Dermis blood vessel endothelial cell (primary cell): ENCODE data around the gene WDR27. TPM values are rescaled to one million over a fixed set of nuclear protein-coding genes. Genes with fewer than 3 reads are reported as not detected.
A peak's percentile ranks its signal among the peaks of the same experiment; 100 is the strongest.

ENCODE experiments used
- DNase-seq: peaks from one replicate; pipeline ENCODE4 v3.0.0; 2010
- total RNA-seq: library from RNA; depleted of rRNA; stranded (reverse); fragments of >200 nt; gene quantifications from 2 replicates; pipeline ENCODE4 v1.2.3, GENCODE V29; 2014

The WDR27 gene
- total RNA-seq, 1 donor from 2014 or later = 39.5 TPM

DNA sequence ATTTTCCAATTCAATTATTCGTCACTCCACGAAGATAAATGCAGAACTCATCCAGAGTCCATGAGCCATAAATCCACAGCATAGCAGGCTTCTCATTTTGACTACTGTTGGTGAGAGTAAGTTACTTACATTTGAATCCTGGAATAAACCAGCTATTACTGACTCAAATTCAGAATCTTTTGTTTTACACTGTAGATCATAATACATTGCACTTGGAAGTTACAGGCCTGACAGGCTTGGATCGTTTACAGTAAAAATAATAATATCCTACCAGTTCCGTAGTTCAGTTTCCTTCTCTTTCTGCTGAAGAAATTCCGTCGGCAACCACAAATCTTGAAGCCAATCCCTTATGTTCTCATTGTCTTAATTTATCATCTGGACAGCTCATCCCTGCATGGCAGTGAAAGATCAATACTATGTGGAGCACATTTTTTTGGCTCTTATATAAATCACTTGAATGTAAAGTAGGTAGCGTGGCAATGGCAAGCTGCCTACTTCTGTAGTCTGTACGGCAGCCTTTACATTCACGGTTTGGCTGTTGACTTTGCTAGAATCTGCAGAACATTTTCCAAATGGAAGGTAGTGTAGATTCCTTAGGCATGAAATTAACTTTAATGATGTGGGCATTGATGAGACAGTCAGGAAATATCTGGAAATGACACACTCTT is 142.9 kb downstream of the WDR27 start:
- no peak for DNase-seq

DNA sequence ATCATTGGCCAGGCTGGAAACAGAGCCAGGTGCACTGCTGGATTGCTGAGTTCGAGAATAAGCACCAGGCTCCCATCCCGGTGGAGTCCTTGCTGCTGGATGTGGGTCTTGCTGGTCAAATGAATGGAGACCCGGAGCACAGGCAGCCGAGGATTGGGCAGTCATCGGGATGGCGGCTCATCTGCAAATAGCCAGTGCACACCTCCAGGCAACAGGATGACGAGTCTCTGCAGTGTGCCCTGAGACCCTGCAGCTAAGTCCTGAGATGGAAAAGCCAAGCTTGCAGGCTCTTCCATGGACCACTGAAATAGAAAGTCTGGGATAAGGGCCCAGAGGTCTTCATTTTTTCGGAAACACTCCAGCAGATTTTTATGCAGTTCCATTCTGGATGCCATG is 143.5 kb downstream of the WDR27 start:
- no peak for DNase-seq

DNA sequence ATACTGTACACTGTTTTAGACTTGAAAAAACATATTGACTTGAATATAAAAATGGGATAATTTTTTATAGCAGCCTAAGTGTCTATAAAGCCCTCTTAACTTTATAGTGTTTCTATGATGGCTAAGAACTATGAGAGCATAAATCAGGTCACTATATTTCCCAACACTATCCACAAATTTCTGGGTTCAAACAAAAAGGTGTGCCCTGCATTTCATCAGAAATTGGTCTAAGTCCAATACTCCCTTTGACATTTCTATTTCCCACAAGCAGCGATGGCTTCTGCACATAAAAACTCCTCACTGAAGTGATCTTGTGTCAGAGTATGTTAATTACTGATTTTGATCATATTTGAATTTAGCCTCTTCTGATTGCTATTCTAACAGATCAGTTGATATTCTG is 143.9 kb downstream of the WDR27 start:
- DNase-seq = no peak

DNA sequence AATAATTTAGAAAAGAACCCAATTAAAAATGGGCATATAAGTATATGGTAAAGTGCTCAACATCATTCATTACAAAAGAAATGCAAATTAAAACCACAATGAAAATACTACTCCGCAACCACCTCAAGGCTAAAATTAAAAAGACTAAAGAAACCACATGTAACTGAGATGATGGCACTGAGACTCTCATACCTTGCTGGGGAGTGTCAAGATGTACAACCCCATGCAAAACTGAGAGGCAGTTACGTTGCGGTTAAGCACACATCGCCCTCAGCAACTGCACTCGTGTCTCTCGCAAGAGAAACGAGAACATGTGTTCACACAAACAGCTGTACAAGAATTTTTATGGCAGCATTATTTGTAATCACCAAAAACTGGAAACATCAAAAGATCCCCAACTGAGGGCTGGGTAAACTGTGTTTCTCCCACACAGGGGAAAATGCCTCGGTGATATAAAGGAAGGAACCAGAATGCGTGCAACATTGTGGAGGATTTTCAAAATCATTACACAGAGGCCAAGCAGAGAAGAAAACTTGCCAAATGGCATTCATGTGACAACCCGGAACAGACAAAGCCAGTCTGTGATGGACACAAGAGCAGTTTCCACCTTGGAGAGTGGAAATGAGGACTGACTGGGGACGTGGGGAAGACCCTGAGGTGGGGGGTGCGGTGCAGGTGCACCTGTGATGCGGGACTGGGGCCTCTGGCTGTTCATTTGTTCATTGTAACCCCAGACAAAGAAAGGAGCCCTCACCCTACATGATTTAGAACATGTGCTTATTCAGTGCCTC is 144.9 kb downstream of the WDR27 start:
- DNase-seq = no peak

DNA sequence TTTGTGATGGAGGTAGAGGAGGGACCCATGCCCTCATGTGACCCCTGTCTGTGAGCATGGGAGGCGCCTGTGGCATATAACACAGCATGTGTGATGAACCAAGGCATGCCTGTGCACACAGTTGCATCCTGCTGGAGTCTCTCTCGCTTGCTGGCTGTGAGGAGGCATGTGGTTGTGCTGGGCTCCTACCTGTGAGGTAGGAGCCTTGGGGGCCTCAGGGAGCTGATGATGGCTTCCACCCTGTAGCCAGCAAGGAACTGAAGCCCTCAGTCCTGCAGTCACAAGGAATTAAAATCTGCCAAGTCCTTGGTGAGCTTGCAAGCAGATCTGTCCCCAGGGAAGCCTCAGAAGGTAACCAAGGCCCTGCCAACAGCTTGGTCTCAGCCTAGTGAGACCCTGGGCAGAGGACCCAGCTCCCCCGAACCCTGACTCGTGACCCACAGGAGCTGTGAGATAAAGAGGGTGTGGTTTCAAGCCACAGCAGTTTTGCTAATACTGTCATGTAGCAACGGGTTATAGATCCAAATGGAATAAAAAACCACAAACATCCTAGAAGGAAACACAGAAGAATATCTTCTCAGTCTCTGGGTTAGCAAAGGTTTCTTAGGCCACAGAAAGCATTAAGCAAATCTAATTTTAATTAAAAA is 145.7 kb downstream of the WDR27 start:
- no peak for DNase-seq

DNA sequence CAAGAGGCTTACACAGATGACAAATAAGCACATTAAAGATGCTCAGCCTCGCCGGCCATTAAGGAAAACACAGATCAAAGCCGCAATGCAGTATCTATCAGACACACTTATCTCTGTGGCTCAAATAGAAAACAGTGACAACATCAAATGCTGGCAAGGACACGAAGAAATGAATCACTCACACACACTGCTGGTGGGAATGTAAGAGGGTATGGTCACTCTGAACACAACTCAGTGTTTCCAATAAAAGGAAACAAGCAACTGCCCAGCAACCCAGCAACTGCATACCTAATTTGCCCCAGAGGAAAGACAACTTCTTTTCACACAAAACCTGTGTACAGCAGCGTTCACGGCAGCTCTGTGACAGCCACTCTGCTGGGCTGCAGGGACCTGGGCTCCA is 155.8 kb downstream of the WDR27 start:
- no peak for DNase-seq

DNA sequence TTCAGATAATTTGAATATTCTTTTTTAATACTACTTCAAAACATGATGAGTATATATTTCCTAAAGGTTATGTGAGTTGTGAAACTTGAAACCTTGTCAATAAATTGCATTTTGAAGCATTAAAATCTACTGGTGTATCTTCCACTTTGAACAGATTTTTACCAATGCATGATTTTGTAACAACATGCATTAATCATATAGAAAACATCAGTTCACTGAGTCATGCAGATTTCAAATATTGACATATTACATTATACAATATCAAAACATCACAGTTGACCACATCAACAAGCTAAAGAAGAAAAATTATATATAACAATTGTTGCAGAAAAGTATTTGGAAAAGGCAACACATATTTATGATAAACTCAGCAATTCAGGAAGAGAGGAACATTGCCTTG is 158.1 kb downstream of the WDR27 start:
- DNase-seq = no peak

DNA sequence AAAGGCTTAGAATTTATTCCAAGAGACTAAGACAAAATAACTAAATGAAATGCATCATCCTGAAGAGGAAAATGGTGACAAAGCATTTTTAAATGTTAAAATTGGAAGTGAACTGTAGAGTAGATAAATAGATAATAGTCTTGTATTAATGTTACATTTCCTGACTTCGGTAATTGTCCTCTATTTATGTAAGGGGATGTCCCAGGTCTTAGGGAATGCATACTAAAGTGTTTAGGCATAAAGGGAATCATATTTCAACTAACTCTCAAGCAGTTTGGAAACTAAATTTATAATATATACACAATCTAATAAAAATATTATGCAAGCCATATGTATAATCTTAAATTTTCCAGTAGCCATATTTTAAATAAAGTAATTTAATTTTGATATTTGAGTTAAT is 159.3 kb downstream of the WDR27 start:
- no peak for DNase-seq

DNA sequence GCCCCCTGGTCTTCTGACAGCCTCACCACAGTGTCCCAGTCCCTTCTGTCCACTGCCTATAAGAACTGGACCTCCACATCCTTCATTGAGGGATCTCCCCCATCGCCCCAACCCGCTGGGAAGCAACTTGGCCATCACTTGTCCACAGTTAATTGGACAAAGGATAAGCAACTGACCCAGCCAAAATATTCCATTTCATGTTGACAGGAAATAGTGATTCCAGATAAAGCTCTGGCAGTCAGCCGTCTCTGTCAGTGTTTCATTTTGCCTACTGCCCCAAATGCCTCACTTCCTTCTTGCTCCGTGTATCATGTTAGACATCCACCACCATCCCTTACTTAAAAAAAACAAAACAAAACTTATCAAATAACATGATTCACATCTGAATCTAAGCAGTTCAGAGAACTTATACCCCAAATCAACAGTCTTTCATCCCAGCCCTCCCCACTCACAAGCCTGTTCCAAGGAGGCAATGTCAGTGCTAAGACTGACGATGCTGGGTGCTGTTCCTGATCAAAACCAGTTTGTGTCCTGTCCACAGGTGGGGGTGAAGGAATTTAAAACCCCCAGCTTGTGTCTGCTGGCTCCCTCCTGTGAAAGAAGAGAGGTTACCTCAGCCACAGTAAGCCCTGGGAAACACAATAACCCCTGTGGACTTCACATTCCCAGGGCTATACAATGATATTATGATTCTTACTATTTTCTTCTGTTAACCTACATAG is 162.5 kb downstream of the WDR27 start:
- peak; percentile 57 for DNase-seq

DNA sequence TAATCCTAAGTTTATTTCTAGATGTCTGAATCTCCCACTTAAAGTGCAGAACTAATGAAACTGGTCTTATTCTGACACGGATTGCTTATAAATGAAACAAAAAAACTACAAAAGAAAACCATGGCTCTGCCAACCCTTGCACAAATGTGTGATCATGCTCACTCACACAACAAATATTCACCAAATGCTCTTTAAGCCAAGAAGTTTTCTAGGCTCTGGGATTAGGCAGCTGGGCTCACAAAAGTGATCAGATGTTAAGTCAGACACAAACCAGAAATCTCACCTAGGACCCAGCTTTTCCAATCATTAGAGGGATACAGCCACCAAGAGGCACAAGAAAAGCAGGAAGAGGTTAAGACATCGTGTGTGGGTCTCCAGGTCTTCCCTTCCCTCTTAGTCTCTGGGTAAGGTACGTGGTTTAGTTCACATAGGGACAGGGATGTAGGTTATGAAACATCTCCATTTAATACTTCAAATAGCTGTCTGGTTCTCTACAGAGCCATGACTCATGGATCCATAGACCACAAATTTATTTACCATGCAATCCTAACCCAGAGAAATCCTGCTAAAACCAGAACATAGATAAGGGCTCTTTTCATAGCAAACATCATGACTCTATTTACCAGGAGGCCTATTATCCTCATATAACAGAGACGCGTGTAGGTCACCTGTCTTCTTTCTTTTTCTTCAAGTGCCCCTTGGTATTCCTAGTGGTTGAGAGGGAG is 165.2 kb downstream of the WDR27 start:
- no peak for DNase-seq

DNA sequence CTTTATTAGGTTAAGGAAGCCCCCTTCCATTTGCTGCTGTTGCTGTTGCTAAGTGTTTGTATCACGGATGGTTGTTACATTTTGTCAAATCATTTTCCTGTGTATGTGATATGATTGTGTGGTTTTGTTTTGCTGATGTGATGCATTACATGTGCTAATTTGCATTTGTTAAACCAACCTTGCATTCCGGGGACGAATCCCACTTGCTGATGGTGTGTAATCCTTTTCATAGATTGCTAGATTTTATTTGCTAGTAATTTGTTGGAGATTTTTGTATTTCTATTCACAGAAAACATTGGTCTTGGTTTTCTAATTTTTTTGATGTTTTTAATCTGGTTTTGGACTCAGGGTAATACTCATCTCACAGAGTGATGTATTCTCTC is 167.8 kb downstream of the WDR27 start:
- no peak for DNase-seq

DNA sequence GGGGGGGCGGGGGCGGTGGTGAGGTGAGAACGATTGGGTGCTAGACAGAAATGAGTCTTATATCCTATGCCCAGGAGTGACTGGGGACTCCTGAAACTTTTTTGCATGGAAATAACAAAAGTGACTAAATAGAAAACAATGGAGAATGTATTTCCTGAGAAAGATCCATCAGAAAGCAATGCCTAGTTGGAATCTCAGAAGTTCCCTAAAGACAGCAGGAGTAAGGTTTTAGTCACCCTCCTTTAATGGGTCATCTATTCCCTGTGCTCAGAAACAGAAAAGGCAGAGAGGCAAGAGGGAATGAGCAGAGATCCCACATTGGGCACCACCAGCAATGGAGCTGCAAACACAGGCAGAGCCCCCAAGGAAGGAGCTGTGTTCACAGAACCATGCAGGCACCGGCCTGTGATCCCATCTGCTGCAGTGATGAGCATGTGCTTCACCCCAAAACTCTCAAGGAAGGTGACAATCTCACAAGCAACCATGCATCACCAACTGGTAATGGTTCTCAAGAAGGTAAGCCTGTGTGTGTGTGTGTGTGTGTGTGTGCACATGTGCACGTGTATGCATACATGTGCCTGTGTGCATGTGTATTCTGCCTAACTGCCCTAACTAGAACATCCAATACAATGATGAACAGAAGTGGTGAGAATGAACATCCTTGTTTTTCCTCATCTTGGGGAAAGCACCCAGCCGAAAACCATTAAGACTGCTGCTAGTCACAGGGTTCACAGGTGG is 168.4 kb downstream of the WDR27 start:
- no peak for DNase-seq

DNA sequence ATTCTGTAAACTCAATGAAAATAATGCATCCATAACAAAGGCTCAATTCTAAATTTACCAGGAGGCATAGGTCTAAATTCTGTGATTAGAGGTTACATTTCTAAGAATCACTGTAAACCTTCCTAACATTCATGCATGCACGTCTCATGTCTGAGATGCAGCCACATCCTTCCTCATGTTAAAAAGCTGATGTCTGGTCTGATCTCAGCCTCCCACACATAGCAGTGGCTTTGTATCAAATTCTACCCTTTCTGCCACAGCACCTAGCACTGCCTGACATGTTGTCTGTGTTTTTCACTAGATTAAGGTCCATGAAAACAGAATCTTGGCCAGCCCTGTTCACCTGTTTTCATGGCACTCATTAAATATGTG is 171.1 kb downstream of the WDR27 start:
- no peak for DNase-seq

DNA sequence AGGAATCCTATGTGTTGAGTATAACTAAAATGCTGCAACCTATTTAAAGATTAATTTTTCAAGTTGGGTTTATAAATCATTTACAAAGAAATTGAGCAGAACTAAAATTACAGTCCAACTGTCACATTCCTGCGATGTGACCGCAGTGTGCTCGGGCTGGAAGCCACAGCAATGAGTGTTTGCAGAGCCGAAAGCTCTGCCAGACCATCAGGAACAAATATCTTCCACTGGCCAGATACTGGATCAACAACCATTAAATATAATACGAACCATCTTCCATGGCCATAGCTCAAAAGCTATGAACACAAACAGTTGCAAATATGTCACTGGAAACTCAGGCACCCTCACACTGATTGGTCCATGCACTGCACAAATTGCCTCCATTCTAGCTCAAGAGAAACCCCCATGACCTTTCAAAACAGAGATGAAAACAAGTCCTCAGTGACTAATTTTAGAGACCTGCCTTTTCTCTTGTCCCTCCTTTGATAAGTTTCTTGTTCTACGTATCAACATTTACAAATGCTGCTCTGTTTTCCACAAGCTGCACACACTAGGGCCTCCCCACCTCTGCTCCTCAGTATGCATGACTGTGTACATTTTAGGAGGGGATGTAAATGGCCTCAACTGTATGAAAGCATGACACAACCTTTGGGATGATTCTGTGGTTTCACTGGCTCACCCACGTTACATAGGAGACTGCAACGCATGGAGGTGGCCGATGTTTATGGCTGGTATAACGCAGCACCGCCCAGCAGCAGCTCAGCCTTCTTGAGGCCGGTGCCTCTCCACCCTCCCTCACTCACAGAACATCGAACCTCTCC is 171.7 kb downstream of the WDR27 start:
- DNase-seq = no peak

DNA sequence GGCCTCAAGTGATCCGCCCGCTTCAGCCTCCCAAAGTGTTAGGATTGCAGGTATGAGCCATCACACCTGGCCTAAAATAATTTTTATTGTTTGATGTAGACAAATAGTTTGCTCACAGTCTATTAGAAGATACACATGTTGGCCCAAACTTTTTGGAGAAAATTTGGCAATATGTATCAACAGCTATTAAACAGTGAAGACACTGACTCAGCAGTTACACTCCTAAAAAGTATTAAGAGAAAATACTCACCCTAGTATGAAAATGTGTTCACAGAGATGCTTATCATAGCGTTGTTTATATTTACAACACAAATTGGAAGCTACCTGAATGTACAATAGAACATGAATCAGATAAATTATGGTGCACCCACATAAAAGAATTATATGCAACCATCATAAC is 173.1 kb downstream of the WDR27 start:
- no peak for DNase-seq

DNA sequence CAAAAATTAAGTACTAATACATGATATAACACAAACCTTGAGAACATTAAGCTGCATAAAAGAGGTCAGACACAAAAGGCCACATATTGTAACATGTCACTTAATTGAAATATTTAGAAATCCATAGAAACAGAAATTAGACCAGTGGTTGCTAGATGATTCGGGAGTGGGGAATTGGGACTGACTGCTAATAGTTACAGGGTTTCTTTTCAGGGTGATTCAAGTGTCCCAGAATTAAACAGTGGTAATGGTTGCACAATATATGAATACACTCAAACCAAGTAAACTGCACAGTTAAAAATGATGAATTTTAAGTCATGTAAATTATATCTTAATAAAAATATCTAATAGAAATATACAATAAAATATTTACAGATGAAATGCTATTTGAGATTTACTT is 174.5 kb downstream of the WDR27 start:
- no peak for DNase-seq

DNA sequence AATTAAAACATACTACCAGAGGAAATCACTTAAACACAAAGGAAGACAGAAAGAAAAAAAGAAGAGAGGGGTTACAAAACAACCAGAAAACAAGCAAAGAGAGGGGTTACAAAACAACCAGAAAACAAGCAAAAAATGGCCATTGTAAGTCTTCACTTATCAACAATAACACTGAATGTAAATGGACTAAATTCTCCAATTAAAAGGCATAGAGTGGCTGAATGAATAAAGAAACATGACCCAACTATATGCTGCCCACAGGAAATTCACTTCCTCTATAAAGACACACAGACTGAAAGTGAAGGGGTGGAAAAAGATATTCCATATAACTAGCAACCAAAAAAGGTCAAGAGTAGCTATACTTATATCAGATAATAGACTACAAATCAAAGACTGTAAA is 180.0 kb downstream of the WDR27 start:
- no peak for DNase-seq

DNA sequence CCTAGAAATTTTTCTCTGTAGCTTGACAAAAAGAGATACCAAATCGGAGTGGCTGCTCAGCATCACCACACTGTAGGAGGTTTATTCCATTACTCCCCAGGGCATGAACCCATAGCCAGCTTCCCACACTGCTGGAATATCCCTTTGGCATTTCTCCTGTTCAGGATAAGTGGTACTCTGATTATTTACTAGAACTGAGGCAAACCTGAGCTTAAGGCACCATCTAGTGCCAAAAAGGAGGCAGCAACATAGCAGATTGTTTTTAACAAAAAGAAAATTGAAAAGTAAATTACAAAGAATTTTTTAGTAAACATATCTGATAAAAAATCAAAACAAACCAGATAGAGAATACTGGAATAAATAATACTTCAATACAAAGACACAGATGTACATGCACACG is 181.7 kb downstream of the WDR27 start:
- DNase-seq = no peak

DNA sequence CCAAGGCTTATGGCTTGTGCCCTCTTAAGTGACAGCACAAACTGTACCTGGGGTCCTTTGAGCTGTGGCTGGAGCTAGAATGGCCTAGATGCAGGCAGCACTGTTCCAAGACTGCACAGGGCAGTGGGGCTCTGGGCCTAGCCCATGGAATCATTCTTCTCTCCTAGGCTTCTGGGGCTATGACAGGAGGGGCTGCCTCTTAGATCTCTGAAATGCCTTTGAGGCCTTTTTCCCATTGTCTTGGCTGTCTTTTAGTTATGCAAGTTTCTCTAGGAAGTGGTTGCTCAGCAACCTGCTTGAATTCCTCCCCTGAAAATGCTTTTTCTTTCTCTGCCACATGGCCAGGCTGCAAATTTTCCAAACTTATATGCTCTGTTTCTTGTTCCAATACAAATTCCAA is 183.4 kb downstream of the WDR27 start:
- DNase-seq = no peak

DNA sequence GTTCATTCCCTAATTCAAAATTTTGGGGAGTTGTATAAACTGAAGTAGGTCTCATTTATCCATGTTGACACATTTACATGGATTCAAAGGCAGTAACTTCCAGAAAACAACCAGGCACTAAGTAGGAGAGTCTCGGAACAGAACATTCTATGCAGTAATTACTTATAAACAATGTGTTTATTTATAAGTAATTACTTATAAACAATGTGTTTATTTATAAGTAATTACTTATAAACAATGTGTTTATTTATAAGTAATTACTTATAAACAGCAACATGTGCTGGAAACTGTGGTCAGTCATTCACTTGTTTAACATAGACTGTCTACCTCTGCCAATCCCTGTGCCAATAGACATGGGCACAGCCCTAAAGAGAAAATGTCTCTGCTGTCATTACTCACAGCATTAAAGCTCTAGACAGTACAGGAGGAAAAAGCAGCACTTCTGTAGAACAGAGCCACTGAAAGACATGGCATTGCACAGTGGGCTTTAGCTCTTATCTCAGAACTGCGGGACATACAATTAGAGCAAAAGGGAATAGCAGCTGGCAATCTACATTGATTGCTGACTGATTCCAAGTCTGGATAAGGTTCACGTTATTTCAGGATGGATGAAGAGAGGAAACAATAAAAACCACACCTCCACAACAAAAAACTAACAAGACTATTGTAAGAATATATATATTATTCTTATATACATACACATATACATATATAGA is 188.2 kb downstream of the WDR27 start:
- no peak for DNase-seq
